HUES6 (cell line): ENCODE measurements around the gene FAM13C.

ENCODE experiments used
- H3K27ac ChIP-seq: 2 replicates; pipeline ENCODE4 v1.7.0; 2013; ENCODE audit warnings: low read depth, mild to moderate bottlenecking, low read length, inconsistent platforms
- H3K27me3 ChIP-seq: 2 replicates; pipeline ENCODE4 v1.6.1; 2013; ENCODE audit warnings: low read length; ENCODE audit not compliant: control insufficient read depth, insufficient read depth
- H3K36me3 ChIP-seq: 2 replicates; pipeline ENCODE4 v1.6.1; 2013; ENCODE audit warnings: low read length; ENCODE audit not compliant: control insufficient read depth, insufficient read depth
- H3K4me1 ChIP-seq: 2 replicates; pipeline ENCODE4 v1.6.1; 2013; ENCODE audit warnings: low read length; ENCODE audit not compliant: control insufficient read depth, insufficient read depth
- H3K4me3 ChIP-seq: 2 replicates; pipeline ENCODE4 v1.5.1; 2013; ENCODE audit warnings: low read depth, low read length
- H3K9ac ChIP-seq: one replicate; pipeline ENCODE4 v1.6.1; 2013; ENCODE audit warnings: mild to moderate bottlenecking, low read length
- H3K9me3 ChIP-seq: 2 replicates; pipeline ENCODE4 v1.6.1; 2013; ENCODE audit warnings: low read depth, low read length; ENCODE audit not compliant: control insufficient read depth, insufficient read depth

FAM13C gene

GRCh38 chr10:59336632-59337031 lies 25.7 kb downstream of the FAM13C start:
- Histone ChIP-seq H3K4me3 (no peak overlapping the region), H3K36me3 (no peaks in the 10 kb centered on the region), H3K4me1 (no peaks in the 10 kb centered on the region), H3K27me3 (peaks cover 28% of the 10 kb centered on the region; the same call in 1 of the 2 replicates), H3K27ac (no peak overlapping the region), H3K9ac (no peak overlapping the region), H3K9me3 (peaks cover 5% of the 10 kb centered on the region; the same call in 1 of the 2 replicates)

GRCh38 chr10:59335497-59335896 lies 26.9 kb downstream of the FAM13C start:
- Histone ChIP-seq H3K9me3 (peaks cover 5% of the 10 kb centered on the region; the same call in 1 of the 2 replicates), H3K9ac (no peak overlapping the region), H3K36me3 (no peaks in the 10 kb centered on the region), H3K27me3 (peaks cover 31% of the 10 kb centered on the region; the same call in 1 of the 2 replicates), H3K4me1 (peaks cover 1% of the 10 kb centered on the region; the same call in 1 of the 2 replicates), H3K4me3 (no peak overlapping the region), H3K27ac (no peak overlapping the region)

- Histone ChIP-seq H3K4me1 (peaks cover 4% of the 10 kb centered on the region; the same call in 1 of the 2 replicates), H3K36me3 (no peaks in the 10 kb centered on the region), H3K9me3 (0 out of 2 replicates have a peak, but pooled peaks cover 2% of the 10 kb centered on the region), H3K9ac (no peak overlapping the region), H3K4me3 (no peak overlapping the region), H3K27me3 (peaks cover 31% of the 10 kb centered on the region; the same call in 1 of the 2 replicates), H3K27ac (no peak overlapping the region)
These were observed 28.6 kb downstream of the FAM13C start for GRCh38 chr10:59333701-59334100.

- H3K4me1 ChIP-seq = peaks cover 4% of the 10 kb centered on the region; the same call in 1 of the 2 replicates
- no peak overlapping the region for H3K27ac ChIP-seq
- no peak overlapping the region for H3K4me3 ChIP-seq
- H3K36me3 ChIP-seq = no peaks in the 10 kb centered on the region
- H3K27me3 ChIP-seq = peaks cover 28% of the 10 kb centered on the region; the same call in 1 of the 2 replicates
- no peaks in the 10 kb centered on the region for H3K9me3 ChIP-seq
- H3K9ac ChIP-seq = no peak overlapping the region
These were observed 29.8 kb downstream of the FAM13C start for GRCh38 chr10:59332581-59332980.

GRCh38 chr10:59331661-59332060 lies 30.7 kb downstream of the FAM13C start:
- peaks cover 21% of the 10 kb centered on the region; the same call in 1 of the 2 replicates for H3K27me3 ChIP-seq
- H3K4me1 ChIP-seq = peaks cover 4% of the 10 kb centered on the region; the same call in 1 of the 2 replicates
- no peaks in the 10 kb centered on the region for H3K9me3 ChIP-seq
- no peak overlapping the region for H3K27ac ChIP-seq
- no peaks in the 10 kb centered on the region for H3K36me3 ChIP-seq
- no peak overlapping the region for H3K4me3 ChIP-seq
- H3K9ac ChIP-seq = no peak overlapping the region

- no peaks in the 10 kb centered on the region for H3K36me3 ChIP-seq
- no peaks in the 10 kb centered on the region for H3K27me3 ChIP-seq
- no peaks in the 10 kb centered on the region for H3K4me1 ChIP-seq
- H3K27ac ChIP-seq = no peak overlapping the region
- H3K9me3 ChIP-seq = no peaks in the 10 kb centered on the region
- no peak overlapping the region for H3K4me3 ChIP-seq
- H3K9ac ChIP-seq = no peak overlapping the region
These were observed 37.2 kb downstream of the FAM13C start for GRCh38 chr10:59325116-59325515.

GRCh38 chr10:59324597-59324996 lies 37.8 kb downstream of the FAM13C start:
- Histone ChIP-seq H3K9me3 (no peaks in the 10 kb centered on the region), H3K27me3 (no peaks in the 10 kb centered on the region), H3K9ac (no peak overlapping the region), H3K4me1 (no peaks in the 10 kb centered on the region), H3K27ac (no peak overlapping the region), H3K36me3 (no peaks in the 10 kb centered on the region), H3K4me3 (no peak overlapping the region)

GRCh38 chr10:59323831-59324401 lies 38.4 kb downstream of the FAM13C start:
- no peak overlapping the region for H3K4me3 ChIP-seq
- H3K36me3 ChIP-seq = no peaks in the 10 kb centered on the region
- no peak overlapping the region for H3K9ac ChIP-seq
- no peaks in the 10 kb centered on the region for H3K27me3 ChIP-seq
- H3K9me3 ChIP-seq = no peaks in the 10 kb centered on the region
- H3K27ac ChIP-seq = no peak overlapping the region
- no peaks in the 10 kb centered on the region for H3K4me1 ChIP-seq

- H3K27ac ChIP-seq = no peak overlapping the region
- H3K4me3 ChIP-seq = no peak overlapping the region
- H3K27me3 ChIP-seq = no peaks in the 10 kb centered on the region
- H3K4me1 ChIP-seq = no peaks in the 10 kb centered on the region
- H3K9ac ChIP-seq = no peak overlapping the region
- H3K9me3 ChIP-seq = no peaks in the 10 kb centered on the region
- no peaks in the 10 kb centered on the region for H3K36me3 ChIP-seq
These were observed 39.3 kb downstream of the FAM13C start for GRCh38 chr10:59323036-59323459.

GRCh38 chr10:59322131-59322530 lies 40.2 kb downstream of the FAM13C start:
- H3K27me3 ChIP-seq = no peaks in the 10 kb centered on the region
- H3K36me3 ChIP-seq = no peaks in the 10 kb centered on the region
- H3K4me3 ChIP-seq = no peak overlapping the region
- H3K9me3 ChIP-seq = no peaks in the 10 kb centered on the region
- no peak overlapping the region for H3K9ac ChIP-seq
- H3K27ac ChIP-seq = no peak overlapping the region
- no peaks in the 10 kb centered on the region for H3K4me1 ChIP-seq

- Histone ChIP-seq H3K27me3 (no peaks in the 10 kb centered on the region), H3K27ac (no peak overlapping the region), H3K9me3 (no peaks in the 10 kb centered on the region), H3K9ac (no peak overlapping the region), H3K4me3 (no peak overlapping the region), H3K36me3 (no peaks in the 10 kb centered on the region), H3K4me1 (no peaks in the 10 kb centered on the region)
These were observed 42.0 kb downstream of the FAM13C start for GRCh38 chr10:59320355-59320754.
